IPS-18a (cell line): Measurements from ENCODE around the gene GLB1L.
A peak's percentile ranks its signal among the peaks of the same experiment; 100 is the strongest.

ENCODE experiments used
- H3K27ac ChIP-seq: one replicate; pipeline ENCODE4 v1.5.1; 2013; ENCODE audit warnings: low read length
- H3K27me3 ChIP-seq: one replicate; pipeline ENCODE4 v1.6.1; 2013; ENCODE audit warnings: mild to moderate bottlenecking, low read length; ENCODE audit not compliant: control insufficient read depth, insufficient read depth
- H3K36me3 ChIP-seq: one replicate; pipeline ENCODE4 v1.6.1; 2013; ENCODE audit warnings: low read depth, low read length; ENCODE audit not compliant: control insufficient read depth
- H3K4me1 ChIP-seq: one replicate; pipeline ENCODE4 v1.6.1; 2013; ENCODE audit warnings: low read depth, low read length; ENCODE audit not compliant: control insufficient read depth
- H3K4me3 ChIP-seq: one replicate; pipeline ENCODE4 v1.5.1; 2013; ENCODE audit warnings: low read length
- H3K9ac ChIP-seq: one replicate; pipeline ENCODE4 v1.6.1; 2013; ENCODE audit warnings: mild to moderate bottlenecking, low read length, moderate library complexity
- H3K9me3 ChIP-seq: one replicate; pipeline ENCODE4 v1.6.1; 2013; ENCODE audit warnings: low read depth, low read length; ENCODE audit not compliant: control insufficient read depth

Gene GLB1L

DNA sequence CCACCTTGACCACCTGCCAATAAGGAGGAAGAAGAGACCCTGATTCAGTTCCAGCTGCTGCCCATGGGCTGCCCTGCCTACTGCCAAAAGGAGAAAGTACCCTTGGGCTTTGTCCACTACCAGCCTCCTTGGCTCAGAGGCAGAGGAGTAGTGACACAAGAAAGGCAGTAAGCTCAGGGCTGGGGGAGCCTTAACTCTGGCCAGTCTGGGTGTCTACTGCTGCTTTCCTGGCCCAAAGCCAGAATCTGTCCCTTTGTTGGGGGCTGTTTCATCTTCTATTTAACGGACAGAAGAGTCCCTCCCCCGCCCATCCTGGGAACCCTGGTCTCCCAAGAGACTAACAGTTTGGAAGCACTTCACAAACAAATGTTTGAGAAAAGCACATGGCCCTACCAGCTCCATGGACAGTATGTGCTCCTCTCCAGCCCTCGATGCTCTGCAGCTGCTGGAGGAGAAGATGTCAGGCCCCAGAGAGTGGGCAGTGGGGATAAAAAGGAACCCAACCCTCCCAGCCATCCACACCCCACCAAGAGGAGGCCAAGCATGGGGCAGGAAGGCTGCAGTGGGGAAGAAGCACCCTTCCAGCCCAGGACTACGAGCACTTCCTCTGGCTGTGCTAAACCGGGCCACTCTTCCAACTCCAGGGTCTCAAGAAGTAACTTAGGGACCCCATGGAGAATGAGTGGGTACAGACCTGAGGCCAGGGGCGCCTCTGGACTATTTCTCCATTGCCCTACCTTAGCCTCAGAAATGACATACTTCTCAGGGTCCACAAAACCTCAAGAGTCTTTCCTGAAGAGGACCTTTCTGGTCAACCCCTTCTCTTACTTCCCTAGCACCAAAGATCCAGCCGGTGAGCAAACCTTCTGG, 17.0 kb downstream of the GLB1L start:
- Histone ChIP-seq H3K4me3 (peak overlapping the region; percentile 98), H3K9me3 (no peaks in the 10 kb centered on the region), H3K4me1 (peaks cover 3% of the 10 kb centered on the region), H3K9ac (peak overlapping the region; percentile 95), H3K27me3 (no peaks in the 10 kb centered on the region), H3K36me3 (peaks cover 31% of the 10 kb centered on the region), H3K27ac (no peak overlapping the region)

DNA sequence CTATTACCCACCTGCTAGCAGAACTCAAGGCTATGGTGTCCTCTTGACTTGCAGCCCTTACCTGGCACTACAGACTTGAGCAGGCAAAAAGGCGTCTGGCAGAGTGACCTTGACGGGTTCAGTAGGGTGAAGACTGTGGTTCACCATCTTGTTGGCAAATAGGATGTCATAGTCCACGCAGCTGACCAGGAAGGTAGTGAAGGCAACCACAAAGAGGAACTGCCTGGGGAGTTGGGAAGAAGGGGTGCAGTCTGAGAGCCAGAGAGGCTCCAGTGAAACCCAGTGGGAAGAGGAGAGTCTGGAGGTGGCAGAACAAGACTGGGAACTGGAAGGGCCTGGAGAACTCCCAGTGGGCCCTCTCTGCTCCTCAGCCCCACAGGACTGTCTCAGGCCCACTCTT, 19.9 kb downstream of the GLB1L start:
- Histone ChIP-seq H3K4me3 (no peak overlapping the region), H3K9me3 (no peaks in the 10 kb centered on the region), H3K9ac (no peak overlapping the region), H3K27me3 (no peaks in the 10 kb centered on the region), H3K27ac (no peak overlapping the region), H3K4me1 (peaks cover under 1% of the 10 kb centered on the region), H3K36me3 (peaks cover 25% of the 10 kb centered on the region)

DNA sequence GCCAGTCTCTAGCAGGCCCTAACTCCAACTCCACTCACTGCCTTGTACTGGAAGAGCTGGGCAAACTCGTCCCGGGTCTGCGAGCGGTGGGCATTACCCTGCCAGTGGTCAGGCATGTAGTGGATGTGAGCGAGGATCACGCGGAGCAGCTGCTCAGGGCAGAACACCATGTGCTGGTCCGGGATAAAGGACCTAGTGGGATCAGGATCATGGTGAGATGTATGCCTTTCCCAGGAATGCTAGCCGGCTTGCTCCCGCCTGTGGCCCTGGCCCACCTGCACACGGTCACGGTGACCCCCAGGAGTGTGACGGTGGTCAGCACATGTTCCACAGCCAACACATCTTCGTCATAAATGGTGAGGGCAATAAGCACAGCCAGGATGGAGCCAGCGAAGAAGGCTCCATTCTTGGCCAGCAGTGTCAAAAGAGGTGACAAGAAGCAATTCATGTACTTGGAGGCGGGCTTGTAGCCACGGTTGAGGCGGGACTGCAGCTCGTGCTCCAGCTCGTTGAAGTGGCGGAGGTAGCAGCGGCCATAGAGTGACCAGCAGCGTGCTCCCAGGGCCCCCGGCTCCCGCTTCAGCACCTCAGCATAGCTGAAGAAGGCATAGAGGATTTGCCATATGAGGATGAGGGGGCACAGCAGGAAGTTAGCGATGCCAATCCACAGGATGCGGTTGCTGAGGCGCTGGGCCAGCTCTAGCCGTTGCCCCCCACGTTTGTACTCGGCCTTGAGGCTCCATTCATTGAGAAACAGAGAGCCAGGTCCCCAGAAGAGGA, 21.2 kb downstream of the GLB1L start:
- H3K36me3 ChIP-seq, result peaks cover 25% of the 10 kb centered on the region

DNA sequence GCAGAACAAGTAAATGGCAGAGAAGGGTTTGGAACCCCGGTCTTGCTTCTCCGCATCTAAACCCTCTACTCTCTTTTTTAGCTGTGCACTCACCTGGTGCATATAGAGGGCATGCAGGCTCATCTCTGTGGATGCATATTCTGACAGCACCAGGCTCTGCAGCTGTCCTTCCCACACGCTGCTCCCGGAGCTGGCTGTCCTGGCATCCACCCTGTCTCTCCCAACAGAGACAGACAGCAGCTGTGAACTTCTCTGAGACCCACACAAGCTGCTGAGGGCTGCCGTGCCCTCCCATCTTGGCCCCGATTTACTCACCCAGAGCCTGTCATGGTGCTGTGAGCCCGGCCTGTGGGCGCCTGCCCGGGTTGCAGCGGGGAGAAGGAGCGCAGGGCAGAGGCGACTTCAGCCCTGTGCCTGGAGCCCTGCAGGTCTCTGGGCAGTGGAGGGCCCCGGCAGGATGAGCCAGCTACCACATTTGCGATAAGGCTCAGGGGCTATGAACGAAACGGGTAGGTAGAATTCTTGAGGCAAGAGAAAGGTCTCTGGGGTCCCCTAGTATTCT, 23.2 kb downstream of the GLB1L start:
- peaks cover 6% of the 10 kb centered on the region for H3K4me1 ChIP-seq
- no peak overlapping the region for H3K27ac ChIP-seq
- no peak overlapping the region for H3K4me3 ChIP-seq
- no peak overlapping the region for H3K9ac ChIP-seq
- H3K27me3 ChIP-seq, result no peaks in the 10 kb centered on the region
- no peaks in the 10 kb centered on the region for H3K9me3 ChIP-seq
- peaks cover 25% of the 10 kb centered on the region for H3K36me3 ChIP-seq

More for the DNA sequence above, 21.2 kb downstream of the GLB1L start:
- Histone ChIP-seq H3K9ac (no peak overlapping the region), H3K27ac (no peak overlapping the region), H3K27me3 (no peaks in the 10 kb centered on the region), H3K4me1 (peaks cover 6% of the 10 kb centered on the region), H3K9me3 (no peaks in the 10 kb centered on the region), H3K4me3 (no peak overlapping the region)

DNA sequence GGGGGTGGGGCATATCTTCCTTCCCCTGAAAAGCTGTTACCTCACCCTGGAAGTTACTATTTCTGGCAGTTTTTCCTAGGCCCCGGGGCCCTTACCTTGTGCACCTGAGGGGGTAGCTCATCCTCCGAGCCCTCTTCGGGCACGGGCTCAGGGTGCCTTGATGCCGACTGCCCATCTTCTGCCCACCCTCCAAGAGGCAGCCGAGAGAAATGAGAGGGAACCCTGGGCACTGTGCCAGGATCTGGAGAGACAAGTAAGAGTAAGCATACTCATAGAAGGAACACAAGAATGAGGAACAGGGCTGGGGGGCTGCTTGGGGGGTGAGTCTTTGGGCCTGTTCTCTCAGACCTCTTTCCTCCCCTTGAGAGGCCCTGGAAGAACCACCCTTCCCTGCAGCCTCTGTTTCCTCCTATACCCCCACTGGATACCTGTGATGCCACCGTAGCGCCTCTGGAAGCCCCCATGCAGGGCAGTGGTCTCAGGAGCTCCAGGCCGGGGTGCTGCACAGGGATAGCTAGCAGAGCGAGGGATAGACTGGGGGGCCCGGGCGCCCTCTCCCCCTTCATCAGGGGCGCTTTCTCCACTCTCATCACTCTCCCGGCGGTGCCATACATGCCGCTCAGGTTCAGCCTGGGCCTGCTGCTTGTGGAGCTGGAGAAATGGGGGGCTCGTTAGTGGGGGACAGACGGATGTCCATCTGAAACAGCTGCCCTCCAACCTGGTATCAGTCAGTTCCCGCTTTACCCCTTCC, 24.4 kb downstream of the GLB1L start:
- Histone ChIP-seq H3K27me3 (no peaks in the 10 kb centered on the region), H3K27ac (no peak overlapping the region), H3K9ac (no peak overlapping the region), H3K4me3 (no peak overlapping the region), H3K9me3 (no peaks in the 10 kb centered on the region), H3K36me3 (peaks cover 25% of the 10 kb centered on the region), H3K4me1 (peaks cover 6% of the 10 kb centered on the region)

DNA sequence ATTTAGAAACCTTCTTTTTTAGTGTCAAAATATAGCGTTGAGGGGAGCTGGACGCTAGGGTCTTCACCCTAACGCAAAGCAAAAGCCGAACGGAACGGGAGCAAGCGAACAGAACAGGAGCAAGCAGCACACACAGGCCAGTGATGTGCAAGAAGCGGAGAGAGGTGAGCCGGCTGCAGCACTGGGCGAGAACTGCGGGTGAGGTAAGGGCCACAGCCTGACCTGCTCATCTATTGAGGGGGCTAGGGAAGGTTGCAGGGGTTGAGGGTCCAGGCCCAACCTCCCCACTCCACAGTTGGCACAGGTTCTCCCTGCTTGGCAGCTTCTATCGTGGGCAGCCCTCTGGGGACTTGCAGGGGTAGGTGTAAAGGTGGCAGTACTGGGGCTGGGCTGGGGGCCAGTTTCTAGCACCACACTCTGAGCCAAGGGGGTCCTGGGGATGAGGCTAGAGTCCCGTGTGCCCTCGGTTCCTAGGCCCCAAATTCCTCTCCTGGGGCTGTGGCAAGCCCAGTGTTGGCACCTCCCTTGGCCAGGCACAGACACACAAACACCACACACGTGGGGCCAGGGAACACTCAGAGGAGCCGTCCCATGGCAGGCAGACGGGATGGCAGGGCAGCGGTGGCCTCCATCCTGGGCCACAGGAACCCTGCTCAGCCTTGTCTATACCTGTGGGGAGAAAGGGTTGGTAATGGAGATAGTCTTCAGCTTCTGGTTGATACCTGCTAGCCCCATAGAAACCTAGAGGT, 25.3 kb downstream of the GLB1L start:
- Histone ChIP-seq H3K4me3 (peak overlapping the region; percentile 83), H3K27ac (no peak overlapping the region)

DNA sequence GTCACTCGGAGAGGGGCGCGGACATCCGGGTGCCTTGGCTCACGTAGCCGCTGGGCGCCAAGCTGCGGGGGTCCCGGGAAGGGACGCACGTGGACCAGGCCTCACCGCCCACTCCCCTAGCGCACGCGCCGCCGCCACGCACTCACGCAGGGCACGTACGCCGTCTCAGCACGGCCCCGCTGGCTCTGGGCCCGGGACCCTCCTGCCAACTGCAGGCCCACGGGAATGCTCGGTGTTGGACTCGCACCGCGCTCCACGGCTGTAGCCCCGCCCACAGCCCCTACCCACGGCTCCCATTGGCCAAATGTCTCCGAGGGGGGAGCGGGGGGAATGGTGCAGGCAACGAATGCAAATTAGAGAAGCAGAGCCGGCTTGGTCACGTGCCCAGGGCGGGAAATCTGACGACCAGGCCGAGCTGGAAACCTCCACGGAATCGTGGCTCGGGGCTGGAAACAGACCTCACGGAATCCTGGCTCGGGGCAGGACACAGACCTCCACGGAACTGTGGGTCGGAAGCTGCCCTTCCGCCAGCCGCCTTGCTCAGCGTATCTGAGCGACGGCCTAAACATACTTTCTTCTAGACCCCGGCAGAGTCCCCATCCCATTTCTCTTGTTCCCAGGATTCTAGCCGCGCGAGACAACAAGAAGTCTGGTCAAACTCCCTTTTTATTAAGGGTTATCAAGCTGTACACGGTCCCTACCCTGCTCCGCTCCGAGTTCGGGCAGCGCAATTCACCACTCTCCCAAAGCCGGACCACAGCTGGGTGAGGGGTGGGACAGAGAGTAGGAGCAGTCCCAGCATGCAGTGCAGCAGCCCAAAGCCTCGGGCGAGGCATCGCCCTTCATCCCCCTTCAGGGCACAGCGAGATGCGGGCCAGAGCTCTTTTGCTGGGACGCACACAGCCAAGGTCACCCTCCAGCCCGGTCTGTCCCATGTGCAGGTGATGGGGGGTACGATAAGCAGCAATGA, 26.2 kb downstream of the GLB1L start, which contains the start of gene ABCB6:
Gene ABCB6 (minus strand): TSS at position 227 of the 970 bp plus-strand sequence. CDS start 285 bp downstream, outside the sequence.
- Histone ChIP-seq H3K27ac (peak within 1 kb of the TSS; percentile 21), H3K9ac (peak within 1 kb of the TSS; percentile 67), H3K4me1 (peaks cover 6% of the 10 kb centered on the region), H3K27me3 (no peaks in the 10 kb centered on the region), H3K36me3 (peaks cover 26% of the 10 kb centered on the region), H3K9me3 (no peaks in the 10 kb centered on the region), H3K4me3 (peak within 1 kb of the TSS; percentile 83)

More for the DNA sequence above, 25.3 kb downstream of the GLB1L start:
- H3K9me3 ChIP-seq, result no peaks in the 10 kb centered on the region
- H3K36me3 ChIP-seq, result peaks cover 26% of the 10 kb centered on the region
- H3K4me1 ChIP-seq, result peaks cover 6% of the 10 kb centered on the region
- peak overlapping the region; percentile 67 for H3K9ac ChIP-seq
- no peaks in the 10 kb centered on the region for H3K27me3 ChIP-seq

DNA sequence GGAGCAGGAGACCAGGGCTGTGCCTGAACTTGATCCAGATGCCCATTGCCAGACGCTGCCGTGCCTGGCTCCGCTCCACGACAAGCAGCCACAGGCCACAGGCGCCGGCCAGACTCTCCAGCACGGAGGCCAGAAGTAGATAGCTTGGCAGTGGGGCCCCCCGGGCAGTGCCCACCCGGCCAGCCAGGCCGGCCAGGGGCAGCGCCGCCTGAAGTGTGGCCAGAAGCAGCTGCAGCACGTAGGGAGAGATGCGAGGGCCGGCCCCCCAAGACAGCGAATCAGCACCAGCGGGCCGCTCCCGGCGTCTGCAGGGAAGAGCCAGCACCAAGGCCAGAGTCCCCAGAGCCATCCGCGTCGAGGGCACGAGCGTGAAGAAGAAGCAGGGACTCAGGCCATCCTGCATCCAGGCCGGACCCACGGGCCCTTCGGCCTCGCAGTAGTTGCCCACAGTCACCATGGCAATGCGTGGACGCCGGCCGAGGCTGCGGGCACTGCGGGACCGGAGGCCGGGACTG, 27.0 kb downstream of the GLB1L start:
- H3K4me3 ChIP-seq, result peak overlapping the region; percentile 83
- peaks cover 6% of the 10 kb centered on the region for H3K4me1 ChIP-seq
- H3K36me3 ChIP-seq, result peaks cover 25% of the 10 kb centered on the region
- H3K27me3 ChIP-seq, result no peaks in the 10 kb centered on the region
- H3K9ac ChIP-seq, result peak overlapping the region; percentile 67
- no peak overlapping the region for H3K27ac ChIP-seq
- no peaks in the 10 kb centered on the region for H3K9me3 ChIP-seq

DNA sequence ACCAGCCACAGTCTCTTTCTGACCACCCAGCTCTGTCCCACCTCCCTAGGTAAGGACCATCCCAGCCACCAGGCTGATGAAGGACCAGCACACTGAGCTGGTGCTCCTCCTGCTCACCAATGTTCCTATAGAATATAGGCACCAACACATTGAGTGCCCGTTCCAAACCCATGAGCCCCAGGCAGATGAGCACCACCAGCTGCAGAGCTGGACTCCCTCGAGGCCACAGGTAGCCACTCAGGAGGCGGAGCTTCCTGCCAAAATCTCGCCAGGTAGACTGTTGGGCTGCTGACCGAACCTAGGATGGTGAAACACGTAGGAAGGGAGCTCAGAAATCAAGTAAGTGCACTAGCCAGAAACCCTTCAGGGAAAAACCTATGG, 28.7 kb downstream of the GLB1L start:
- Histone ChIP-seq H3K36me3 (peaks cover 25% of the 10 kb centered on the region), H3K9me3 (no peaks in the 10 kb centered on the region), H3K4me1 (peaks cover 6% of the 10 kb centered on the region), H3K4me3 (no peak overlapping the region), H3K9ac (no peak overlapping the region), H3K27me3 (no peaks in the 10 kb centered on the region), H3K27ac (no peak overlapping the region)
